GM12874 (cell line): ENCODE results near the gene GARNL3.

Experiments
- TF ChIP-seq, protein P1 (sequence below): IDR thresholded peaks from 2 replicates; pipeline ENCODE4 v1.5.1; 2011; ENCODE audit warnings: low read depth, mild to moderate bottlenecking, control low read depth, low read length, moderate library complexity; ENCODE audit not compliant: insufficient read depth

Gene GARNL3

DNA sequence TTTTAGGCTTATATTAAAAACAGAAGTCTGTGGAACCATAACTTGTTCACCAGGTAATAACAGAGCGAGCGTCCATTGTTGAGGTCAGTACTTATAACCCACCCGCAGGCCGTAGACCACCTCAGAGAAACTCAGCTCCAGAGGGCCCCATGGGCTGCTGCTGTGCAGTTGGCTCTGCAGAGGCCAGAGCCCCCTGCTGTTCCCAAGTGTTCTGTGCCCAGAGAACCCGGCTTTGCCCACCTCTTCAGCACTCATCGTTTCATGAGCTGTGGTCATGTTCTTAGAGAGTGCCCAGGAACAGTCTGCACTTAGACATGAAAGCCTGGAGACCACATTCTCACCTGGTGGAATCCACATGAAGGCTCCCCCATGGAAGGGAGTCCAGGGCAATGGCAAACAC, 82.0 kb downstream of the GARNL3 start:
- TF ChIP-seq, protein P1, sequence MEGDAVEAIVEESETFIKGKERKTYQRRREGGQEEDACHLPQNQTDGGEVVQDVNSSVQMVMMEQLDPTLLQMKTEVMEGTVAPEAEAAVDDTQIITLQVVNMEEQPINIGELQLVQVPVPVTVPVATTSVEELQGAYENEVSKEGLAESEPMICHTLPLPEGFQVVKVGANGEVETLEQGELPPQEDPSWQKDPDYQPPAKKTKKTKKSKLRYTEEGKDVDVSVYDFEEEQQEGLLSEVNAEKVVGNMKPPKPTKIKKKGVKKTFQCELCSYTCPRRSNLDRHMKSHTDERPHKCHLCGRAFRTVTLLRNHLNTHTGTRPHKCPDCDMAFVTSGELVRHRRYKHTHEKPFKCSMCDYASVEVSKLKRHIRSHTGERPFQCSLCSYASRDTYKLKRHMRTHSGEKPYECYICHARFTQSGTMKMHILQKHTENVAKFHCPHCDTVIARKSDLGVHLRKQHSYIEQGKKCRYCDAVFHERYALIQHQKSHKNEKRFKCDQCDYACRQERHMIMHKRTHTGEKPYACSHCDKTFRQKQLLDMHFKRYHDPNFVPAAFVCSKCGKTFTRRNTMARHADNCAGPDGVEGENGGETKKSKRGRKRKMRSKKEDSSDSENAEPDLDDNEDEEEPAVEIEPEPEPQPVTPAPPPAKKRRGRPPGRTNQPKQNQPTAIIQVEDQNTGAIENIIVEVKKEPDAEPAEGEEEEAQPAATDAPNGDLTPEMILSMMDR: no peak

DNA sequence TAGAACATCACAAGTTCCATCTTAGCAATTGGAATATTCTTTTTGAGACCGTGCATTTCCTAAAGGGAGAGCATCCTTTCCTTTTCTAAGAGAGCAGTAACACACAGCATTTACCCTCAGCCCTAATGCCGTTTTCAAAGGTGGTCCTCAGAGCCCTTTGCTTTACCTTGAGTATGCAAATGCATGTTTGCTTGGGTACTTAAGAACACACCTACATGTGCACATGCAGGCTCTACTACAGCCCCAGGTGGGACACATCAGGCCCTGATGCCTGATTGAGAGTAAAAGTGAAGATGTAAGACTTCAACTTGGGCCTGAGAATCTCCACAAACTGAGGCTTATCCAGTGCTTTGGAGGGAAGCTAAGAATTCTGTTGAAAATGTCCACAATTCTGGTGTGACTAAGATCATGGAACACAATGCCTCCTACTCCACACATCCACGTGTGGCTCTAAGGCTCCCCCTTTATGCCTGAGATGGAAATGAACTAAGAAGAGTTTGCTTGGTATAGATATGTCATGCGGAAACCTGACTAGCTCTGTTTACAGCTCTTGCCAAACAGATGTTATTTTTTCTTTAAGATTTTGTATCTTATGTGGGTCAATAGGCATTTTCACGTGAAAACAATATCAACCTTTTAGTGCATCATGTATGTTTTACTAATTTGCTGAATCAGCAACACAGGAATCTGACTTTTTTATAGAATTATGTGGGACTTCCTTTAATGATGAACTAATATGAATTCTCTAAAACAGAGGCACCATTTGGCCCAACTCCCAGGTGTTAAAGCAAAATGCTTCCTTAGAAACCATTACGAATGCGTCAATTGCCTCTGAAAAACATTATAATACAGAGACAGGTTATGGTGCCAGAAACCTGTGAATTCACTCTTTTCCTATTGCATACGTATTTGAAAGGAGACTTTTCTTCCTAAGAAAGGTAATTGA, 83.5 kb downstream of the GARNL3 start:
- TF ChIP-seq, protein P1: no peak

DNA sequence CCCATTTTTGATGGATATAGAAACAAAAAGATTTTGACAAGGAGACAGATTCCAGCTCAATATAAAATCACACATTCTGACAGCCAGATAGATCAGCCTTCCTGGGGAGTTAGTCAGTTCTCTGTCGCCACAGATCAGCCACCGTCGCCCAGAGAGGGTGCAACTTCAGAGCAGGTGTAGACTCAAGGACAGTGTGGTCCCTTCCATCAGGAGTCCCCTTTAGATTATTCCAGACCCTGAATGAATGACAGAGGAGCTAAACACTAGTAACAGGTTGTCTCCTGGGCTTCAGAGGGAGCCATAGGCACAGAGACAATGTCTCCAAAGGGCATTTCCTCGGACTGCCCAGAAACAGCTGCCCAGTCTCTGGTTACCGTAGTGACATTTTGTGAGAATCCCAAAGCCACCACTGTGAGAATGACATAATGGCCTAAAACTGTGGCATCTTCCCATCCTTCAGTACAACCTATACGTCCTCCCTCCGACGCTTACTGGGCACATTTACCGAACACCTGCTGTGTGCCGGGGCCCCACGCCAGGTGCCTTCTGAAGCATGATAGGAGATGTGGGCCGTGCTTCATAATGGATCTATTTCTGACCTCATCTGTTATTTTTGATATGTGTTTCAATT, 85.0 kb downstream of the GARNL3 start:
- TF ChIP-seq, protein P1: no peak

DNA sequence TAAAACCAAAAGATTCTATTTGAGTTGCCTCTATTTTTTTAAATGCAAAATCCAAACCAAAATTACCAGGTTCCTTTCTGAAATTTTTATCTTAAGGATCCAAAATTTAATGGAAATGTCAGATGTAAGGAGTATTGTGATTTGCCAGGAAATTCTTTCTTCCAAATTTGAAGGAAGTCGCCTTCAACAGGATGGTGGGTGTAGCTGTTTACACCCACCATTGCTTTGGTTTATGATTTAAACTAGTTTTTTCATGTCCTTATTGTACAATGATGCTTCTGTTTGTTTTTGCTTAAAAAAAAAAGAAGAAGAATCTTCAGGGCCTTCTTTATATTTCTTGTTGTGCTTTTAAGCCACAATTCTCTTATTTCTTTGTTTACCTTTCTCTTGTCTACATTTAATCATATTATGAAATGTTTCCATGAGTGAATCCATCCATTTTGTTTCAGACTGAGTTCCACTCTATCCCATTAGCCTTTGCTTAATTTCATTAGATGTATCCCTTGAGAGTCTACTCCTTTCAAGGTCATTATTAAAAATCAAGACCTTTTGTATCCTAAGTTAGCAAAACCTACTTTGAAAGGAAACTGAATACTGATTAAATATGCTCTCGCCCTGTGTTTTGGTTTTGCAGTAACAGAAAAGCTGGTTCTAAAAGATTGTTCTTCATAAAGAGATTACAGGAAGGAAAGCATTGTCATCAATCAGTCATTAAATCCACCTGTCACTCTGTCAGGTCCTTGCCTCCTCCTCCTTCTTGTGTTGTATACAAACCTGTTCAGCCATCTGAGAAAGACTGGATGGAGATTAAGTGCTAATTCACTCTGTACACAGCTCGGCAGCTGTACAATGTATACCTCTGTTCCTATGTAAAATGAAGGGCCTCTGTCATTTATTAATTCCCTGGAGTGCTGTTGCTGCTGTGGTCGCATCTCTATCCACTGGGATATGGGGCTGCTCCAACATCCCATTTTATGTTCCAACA, 86.9 kb downstream of the GARNL3 start:
- TF ChIP-seq, protein P1: no peak

GRCh38 chr9:127353882-127354281, 89.3 kb downstream of the GARNL3 start:
- TF ChIP-seq, protein P1: no peak

DNA sequence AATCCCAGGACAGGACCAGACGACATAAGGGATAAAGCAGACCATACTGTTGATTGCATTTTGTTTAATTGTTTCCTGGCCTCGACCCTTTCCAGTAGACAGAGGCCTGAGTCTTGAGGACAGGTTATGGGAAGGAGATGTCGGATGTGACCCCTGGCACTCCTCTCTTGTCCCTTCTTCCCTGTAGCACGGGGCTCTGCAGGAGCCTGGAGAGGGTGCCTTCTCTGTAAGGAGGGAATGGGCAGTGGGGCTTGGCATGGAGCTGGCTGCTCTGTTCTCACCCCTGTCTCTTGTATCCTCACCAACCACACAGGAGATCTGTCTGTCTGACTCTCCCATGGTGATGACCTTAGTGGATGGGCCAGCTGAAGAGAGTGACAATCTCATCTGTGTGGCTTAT, 92.3 kb downstream of the GARNL3 start:
- TF ChIP-seq, protein P1: no peak

DNA sequence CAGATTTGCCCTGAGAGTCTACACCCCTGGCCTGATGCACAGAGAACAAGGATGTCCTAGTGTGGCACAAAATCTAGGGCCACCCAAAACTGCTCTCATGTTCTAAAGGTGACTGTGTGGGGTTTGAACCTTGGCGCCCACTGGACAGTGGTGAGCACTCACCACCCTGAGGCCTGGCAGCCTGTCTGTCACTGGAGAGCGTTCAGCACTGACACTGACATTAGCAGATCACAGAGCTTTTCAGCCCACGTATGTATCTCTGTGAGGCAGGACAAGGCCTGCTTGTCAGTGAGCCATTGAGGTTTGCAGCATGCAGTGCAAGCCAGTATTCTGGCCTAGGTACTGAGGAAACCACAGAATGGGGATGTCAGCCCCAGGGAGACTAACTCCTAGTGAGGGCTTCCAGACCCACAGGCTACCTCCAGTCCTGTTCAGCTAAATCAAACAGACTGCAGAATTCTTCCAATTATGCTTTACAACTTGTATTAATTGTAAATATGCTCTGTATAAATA, 93.5 kb downstream of the GARNL3 start:
- TF ChIP-seq, protein P1: no peak
